ENCODE measurements around the gene UQCRFS1.

The UQCRFS1 gene

DNA sequence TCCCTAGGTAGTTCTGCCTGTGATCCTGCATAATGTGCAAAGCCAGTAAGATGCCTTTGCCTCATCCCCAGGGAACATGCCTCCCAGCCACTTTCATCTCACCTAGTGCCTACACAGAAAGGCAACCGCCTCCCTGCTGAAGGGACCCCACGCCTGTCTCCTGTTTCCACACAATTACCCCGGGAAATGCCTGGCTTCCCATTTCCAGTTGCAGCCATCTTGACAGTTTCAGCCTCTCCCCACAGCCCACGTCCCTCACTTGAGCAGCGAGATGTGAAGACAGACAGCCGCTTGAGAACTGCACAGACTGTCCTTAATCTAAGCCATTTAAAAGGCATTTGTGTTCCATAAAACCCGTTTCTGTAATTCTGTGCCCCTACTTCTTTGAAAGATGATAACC, 4.7 kb upstream of the UQCRFS1 start:
- TF ChIP-seq, protein P1, sequence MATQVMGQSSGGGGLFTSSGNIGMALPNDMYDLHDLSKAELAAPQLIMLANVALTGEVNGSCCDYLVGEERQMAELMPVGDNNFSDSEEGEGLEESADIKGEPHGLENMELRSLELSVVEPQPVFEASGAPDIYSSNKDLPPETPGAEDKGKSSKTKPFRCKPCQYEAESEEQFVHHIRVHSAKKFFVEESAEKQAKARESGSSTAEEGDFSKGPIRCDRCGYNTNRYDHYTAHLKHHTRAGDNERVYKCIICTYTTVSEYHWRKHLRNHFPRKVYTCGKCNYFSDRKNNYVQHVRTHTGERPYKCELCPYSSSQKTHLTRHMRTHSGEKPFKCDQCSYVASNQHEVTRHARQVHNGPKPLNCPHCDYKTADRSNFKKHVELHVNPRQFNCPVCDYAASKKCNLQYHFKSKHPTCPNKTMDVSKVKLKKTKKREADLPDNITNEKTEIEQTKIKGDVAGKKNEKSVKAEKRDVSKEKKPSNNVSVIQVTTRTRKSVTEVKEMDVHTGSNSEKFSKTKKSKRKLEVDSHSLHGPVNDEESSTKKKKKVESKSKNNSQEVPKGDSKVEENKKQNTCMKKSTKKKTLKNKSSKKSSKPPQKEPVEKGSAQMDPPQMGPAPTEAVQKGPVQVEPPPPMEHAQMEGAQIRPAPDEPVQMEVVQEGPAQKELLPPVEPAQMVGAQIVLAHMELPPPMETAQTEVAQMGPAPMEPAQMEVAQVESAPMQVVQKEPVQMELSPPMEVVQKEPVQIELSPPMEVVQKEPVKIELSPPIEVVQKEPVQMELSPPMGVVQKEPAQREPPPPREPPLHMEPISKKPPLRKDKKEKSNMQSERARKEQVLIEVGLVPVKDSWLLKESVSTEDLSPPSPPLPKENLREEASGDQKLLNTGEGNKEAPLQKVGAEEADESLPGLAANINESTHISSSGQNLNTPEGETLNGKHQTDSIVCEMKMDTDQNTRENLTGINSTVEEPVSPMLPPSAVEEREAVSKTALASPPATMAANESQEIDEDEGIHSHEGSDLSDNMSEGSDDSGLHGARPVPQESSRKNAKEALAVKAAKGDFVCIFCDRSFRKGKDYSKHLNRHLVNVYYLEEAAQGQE (IDR thresholded peaks at IDR 0.05; ENCODE audit: insufficient replicate concordance, low read depth), result no peak
- TF ChIP-seq POLR2AphosphoS5 (IDR thresholded peaks at IDR 0.05; ENCODE audit: low read depth), result no peak
- TF ChIP-seq GABPA (IDR thresholded peaks at IDR 0.05; ENCODE audit: low read depth), result no peak
- TF ChIP-seq, protein P2, sequence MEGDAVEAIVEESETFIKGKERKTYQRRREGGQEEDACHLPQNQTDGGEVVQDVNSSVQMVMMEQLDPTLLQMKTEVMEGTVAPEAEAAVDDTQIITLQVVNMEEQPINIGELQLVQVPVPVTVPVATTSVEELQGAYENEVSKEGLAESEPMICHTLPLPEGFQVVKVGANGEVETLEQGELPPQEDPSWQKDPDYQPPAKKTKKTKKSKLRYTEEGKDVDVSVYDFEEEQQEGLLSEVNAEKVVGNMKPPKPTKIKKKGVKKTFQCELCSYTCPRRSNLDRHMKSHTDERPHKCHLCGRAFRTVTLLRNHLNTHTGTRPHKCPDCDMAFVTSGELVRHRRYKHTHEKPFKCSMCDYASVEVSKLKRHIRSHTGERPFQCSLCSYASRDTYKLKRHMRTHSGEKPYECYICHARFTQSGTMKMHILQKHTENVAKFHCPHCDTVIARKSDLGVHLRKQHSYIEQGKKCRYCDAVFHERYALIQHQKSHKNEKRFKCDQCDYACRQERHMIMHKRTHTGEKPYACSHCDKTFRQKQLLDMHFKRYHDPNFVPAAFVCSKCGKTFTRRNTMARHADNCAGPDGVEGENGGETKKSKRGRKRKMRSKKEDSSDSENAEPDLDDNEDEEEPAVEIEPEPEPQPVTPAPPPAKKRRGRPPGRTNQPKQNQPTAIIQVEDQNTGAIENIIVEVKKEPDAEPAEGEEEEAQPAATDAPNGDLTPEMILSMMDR (IDR thresholded peaks at IDR 0.05; ENCODE audit: insufficient read depth, low read length), result no peak
- no peak for TF ChIP-seq SPI1 (IDR thresholded peaks at IDR 0.05; ENCODE audit: borderline replicate concordance, low read depth)
- no peak for DNase-seq (ENCODE audit: low read depth in 1 of 2, low spot score in 1 of 2)
- no peak overlapping the region for H3K27ac ChIP-seq (replicated peaks)
- H3K27me3 ChIP-seq (ENCODE audit: insufficient read depth, poor library complexity, severe bottlenecking), result no peaks in the 10 kb centered on the region
- no peak overlapping the region for H3K4me3 ChIP-seq (replicated peaks; ENCODE audit: insufficient read depth, low read length)

DNA sequence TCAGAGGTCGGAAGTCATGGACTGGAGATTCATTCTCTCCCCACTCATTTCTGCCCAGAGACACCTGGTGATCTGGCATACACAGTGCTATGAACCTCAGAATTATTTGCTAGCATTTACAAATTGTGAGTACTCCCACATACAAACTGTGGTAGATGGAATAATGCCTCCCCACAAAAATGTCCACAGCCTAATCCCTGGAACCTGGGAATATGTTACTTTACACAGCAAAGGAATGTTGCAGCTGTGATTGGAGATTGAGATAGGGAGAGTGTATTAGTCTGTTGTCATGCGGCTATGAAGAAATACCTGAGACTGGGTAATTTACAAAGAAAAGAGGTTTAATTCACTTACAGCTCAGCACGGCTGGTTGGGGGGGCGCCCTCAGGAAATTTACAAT, 3.1 kb upstream of the UQCRFS1 start:
- Histone ChIP-seq H3K4me3 (replicated peaks; ENCODE audit: insufficient read depth, low read length) (no peak overlapping the region), H3K27me3 (ENCODE audit: insufficient read depth, poor library complexity, severe bottlenecking) (no peaks in the 10 kb centered on the region), H3K27ac (replicated peaks) (no peak overlapping the region)
- no peak for TF ChIP-seq POLR2AphosphoS5 (IDR thresholded peaks at IDR 0.05; ENCODE audit: low read depth)
- TF ChIP-seq SPI1 (IDR thresholded peaks at IDR 0.05; ENCODE audit: borderline replicate concordance, low read depth), result no peak
- TF ChIP-seq, protein P1 (IDR thresholded peaks at IDR 0.05; ENCODE audit: insufficient replicate concordance, low read depth), result no peak
- TF ChIP-seq GABPA (IDR thresholded peaks at IDR 0.05; ENCODE audit: low read depth), result no peak
- TF ChIP-seq, protein P2 (IDR thresholded peaks at IDR 0.05; ENCODE audit: insufficient read depth, low read length), result no peak
- no peak for DNase-seq (ENCODE audit: low read depth in 1 of 2, low spot score in 1 of 2)

DNA sequence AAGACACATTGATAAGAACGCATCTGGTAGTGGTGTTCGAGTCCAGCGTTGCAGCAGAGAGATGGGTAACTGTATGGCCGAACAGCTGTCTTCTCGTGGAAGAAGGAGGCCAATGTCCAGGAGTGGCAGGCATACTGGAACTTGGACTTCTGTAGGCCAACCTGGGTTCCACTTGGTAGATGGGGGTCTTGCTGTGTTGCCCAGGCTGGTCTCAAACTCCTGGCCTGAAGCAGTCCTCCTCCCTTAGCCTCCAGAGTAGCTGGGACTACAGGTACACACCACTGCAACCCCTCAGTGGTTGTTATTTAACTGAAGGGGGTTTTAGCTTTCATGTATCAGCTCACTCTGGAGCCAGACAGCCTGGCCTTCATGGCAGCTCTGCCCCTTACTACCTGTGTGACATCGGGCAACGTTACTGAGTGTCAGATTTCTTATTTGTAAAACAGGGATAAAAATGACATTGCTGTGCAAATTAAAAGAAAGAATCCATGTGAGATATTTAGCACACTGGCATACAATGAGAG, 2.4 kb upstream of the UQCRFS1 start:
- Histone ChIP-seq H3K27me3 (ENCODE audit: insufficient read depth, poor library complexity, severe bottlenecking) (no peaks in the 10 kb centered on the region), H3K4me3 (replicated peaks; ENCODE audit: insufficient read depth, low read length) (no peak overlapping the region), H3K27ac (replicated peaks) (no peak overlapping the region)
- DNase-seq (ENCODE audit: low read depth in 1 of 2, low spot score in 1 of 2), result no peak
- TF ChIP-seq, protein P2 (IDR thresholded peaks at IDR 0.05; ENCODE audit: insufficient read depth, low read length), result no peak
- TF ChIP-seq, protein P1 (IDR thresholded peaks at IDR 0.05; ENCODE audit: insufficient replicate concordance, low read depth), result no peak
- no peak for TF ChIP-seq SPI1 (IDR thresholded peaks at IDR 0.05; ENCODE audit: borderline replicate concordance, low read depth)
- TF ChIP-seq GABPA (IDR thresholded peaks at IDR 0.05; ENCODE audit: low read depth), result no peak
- no peak for TF ChIP-seq POLR2AphosphoS5 (IDR thresholded peaks at IDR 0.05; ENCODE audit: low read depth)

Data from HL-60 (cell line).